GM12878 (cell line): Measurements from ENCODE around the gene SLC2A2. TPM values are rescaled to one million over a fixed set of nuclear protein-coding genes. Genes with fewer than 3 reads are reported as not detected.

Experiments
- CHD1 ChIP-seq: IDR thresholded peaks from 2 replicates; pipeline ENCODE4 v1.6.1; 2012; ENCODE audit warnings: low read depth, low read length, improper control_type of control experiment
- CHD2 ChIP-seq: IDR thresholded peaks from 2 replicates; pipeline ENCODE4 v1.6.1; 2011; ENCODE audit warnings: low read depth, low read length, improper control_type of control experiment, borderline replicate concordance
- NR2C2 ChIP-seq: IDR thresholded peaks from 2 replicates; pipeline ENCODE4 v1.6.1; 2011; ENCODE audit warnings: borderline replicate concordance, low read depth; ENCODE audit not compliant: control insufficient read depth, insufficient read length
- RBBP5 ChIP-seq: fragments of 200-600 bp; sonication (generic); conservative IDR thresholded peaks from 2 replicates; pipeline ENCODE4 v1.6.1; 2016
- SMAD5 ChIP-seq: IDR thresholded peaks from 2 replicates; pipeline ENCODE4 v1.6.1; 2016; ENCODE audit warnings: antibody characterized with exemption, low read depth
- TARDBP ChIP-seq: IDR thresholded peaks from 2 replicates; pipeline ENCODE4 v1.6.1; 2016; ENCODE audit warnings: borderline replicate concordance
- TCF7 ChIP-seq: IDR thresholded peaks from 2 replicates; pipeline ENCODE4 v1.6.1; 2014; ENCODE audit warnings: antibody characterized with exemption, borderline replicate concordance
- polyA plus RNA-seq, 11 experiments: library from polyadenylated mRNA; depleted of rRNA in 4 of 11; unstranded in 6 of 11; stranded (reverse) in 5 of 11; fragments of >200 nt; fragmentation: Nextera tagmentation in 4 of 11; fragmentation: Illumina TruSeq in 1 of 11; extraction: Ambion mirVana in 4 of 11; extraction: Trizol in 1 of 11; gene quantifications; 1 replicate in 1 of 11; 2 replicates in 10 of 11; pipeline versions ENCODE4 v1.2.1 to v1.2.3, GENCODE V29; 2011 to 2016; ENCODE audit warnings: inconsistent platforms in 2 of 11, missing spikeins in 2 of 11, low read depth in 1 of 11
- total RNA-seq, 4 experiments: library from RNA; depleted of rRNA in 3 of 4; stranded (reverse); fragments of >200 nt in 3 of 4; fragmentation: Illumina TruSeq in 1 of 4; extraction: Trizol in 1 of 4; gene quantifications; 2 replicates each; pipeline versions ENCODE4 v1.2.1 to v1.2.3, GENCODE V29; 2013 to 2021
- TF ChIP-seq, protein P1 (sequence below): fragments of 450-650 bp; IDR thresholded peaks from 2 replicates; pipeline ENCODE4 v1.6.1; 2014; ENCODE audit warnings: mild to moderate bottlenecking
- TF ChIP-seq, protein P2 (sequence below): fragments of 150-350 bp; IDR thresholded peaks from 2 replicates; pipeline ENCODE4 v1.6.1; 2016; ENCODE audit warnings: low read depth, low read length
- TF ChIP-seq, protein P3 (sequence below): IDR thresholded peaks from 2 replicates; pipeline ENCODE4 v1.6.1; 2011; ENCODE audit warnings: borderline replicate concordance, low read depth, mild to moderate bottlenecking, moderate library complexity, mixed read lengths, low read length; ENCODE audit not compliant: insufficient read depth; ENCODE audit errors: extremely low read length

SLC2A2 gene
- total and polyA plus RNA-seq, 10 of the 15 experiments (the other 5 are each of a cell fraction or from before 2014, with no cell fraction given): 0.04 to 0.10 (median 0.04) TPM; not detected in 7

DNA sequence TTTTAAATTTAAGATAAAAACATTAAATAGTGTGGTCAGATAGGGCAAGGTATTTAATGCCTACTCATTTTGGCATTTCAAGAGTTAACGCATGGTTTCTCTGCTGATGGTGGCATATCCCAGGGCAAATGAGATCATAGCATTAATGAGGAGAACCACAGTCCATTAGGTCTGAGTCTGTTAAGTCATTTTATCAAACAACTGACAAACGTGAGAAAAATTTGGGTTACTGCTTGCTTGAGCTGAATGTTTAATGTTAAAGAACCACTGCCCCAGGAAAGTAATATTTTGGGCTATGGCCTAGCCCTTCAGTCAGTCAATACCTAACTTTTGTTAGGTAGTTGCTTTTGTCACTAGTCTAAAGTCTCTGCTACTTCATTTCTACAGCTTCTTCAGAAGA lies 37.9 kb upstream of the SLC2A2 start (continued):
- TF ChIP-seq CHD1 (no peak), NR2C2 (no peak), TCF7 (no peak), SMAD5 (no peak), TARDBP (no peak), RBBP5 (no peak), CHD2 (no peak)
- TF ChIP-seq, protein P1, sequence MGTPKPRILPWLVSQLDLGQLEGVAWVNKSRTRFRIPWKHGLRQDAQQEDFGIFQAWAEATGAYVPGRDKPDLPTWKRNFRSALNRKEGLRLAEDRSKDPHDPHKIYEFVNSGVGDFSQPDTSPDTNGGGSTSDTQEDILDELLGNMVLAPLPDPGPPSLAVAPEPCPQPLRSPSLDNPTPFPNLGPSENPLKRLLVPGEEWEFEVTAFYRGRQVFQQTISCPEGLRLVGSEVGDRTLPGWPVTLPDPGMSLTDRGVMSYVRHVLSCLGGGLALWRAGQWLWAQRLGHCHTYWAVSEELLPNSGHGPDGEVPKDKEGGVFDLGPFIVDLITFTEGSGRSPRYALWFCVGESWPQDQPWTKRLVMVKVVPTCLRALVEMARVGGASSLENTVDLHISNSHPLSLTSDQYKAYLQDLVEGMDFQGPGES: no peak
- TF ChIP-seq, protein P2, sequence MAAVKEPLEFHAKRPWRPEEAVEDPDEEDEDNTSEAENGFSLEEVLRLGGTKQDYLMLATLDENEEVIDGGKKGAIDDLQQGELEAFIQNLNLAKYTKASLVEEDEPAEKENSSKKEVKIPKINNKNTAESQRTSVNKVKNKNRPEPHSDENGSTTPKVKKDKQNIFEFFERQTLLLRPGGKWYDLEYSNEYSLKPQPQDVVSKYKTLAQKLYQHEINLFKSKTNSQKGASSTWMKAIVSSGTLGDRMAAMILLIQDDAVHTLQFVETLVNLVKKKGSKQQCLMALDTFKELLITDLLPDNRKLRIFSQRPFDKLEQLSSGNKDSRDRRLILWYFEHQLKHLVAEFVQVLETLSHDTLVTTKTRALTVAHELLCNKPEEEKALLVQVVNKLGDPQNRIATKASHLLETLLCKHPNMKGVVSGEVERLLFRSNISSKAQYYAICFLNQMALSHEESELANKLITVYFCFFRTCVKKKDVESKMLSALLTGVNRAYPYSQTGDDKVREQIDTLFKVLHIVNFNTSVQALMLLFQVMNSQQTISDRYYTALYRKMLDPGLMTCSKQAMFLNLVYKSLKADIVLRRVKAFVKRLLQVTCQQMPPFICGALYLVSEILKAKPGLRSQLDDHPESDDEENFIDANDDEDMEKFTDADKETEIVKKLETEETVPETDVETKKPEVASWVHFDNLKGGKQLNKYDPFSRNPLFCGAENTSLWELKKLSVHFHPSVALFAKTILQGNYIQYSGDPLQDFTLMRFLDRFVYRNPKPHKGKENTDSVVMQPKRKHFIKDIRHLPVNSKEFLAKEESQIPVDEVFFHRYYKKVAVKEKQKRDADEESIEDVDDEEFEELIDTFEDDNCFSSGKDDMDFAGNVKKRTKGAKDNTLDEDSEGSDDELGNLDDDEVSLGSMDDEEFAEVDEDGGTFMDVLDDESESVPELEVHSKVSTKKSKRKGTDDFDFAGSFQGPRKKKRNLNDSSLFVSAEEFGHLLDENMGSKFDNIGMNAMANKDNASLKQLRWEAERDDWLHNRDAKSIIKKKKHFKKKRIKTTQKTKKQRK: no peak
- TF ChIP-seq, protein P3, sequence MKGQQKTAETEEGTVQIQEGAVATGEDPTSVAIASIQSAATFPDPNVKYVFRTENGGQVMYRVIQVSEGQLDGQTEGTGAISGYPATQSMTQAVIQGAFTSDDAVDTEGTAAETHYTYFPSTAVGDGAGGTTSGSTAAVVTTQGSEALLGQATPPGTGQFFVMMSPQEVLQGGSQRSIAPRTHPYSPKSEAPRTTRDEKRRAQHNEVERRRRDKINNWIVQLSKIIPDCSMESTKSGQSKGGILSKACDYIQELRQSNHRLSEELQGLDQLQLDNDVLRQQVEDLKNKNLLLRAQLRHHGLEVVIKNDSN: no peak
- TF ChIP-seq, all 136 proteins: peak for 0
